ENCODE measurements around the gene MAST4. TPM values are rescaled to one million over a fixed set of nuclear protein-coding genes. Genes with fewer than 3 reads are reported as not detected.

Gene MAST4
- polyA plus RNA-seq, 1 experiment = 11.6 TPM

DNA sequence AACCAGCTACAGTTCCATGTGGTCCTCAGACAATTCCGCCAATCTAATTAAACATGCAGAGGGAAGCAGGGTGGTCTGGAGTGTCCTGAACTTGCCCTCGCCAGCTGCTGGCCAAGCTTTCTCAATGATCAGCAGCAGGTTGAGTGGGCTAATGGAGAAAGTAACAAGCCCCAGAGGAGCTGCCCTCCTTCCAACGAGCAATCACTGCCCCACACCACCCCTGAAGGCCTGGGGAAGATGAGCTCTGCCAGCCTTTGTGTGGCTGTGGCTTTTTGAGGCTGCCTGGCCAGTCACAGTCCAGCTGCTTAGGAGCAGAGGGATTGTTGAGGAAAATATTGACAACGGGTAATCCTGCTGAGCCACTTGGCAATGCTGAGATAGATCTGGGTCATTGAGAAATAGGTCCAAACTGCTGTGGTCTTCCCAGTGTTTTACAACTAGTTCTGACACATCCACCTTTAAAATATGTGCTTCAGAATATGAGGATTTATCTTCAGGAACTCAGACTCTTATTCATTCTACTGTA, 493.1 kb downstream of the MAST4 start:
- no peak overlapping the region for H3K4me3 ChIP-seq (ENCODE audit: low read depth, low read length)
- no peaks in the 10 kb centered on the region for H3K27me3 ChIP-seq (ENCODE audit: control insufficient read depth, insufficient read depth, low read length)
- CTCF ChIA-PET = interaction anchor here (0.9 kb wide), 1 partner anchor 77 kb away, joined by 3 read pairs; no protein-coding TSS in a partner anchor
- TF ChIP-seq CTCF (IDR thresholded peaks at IDR 0.05; ENCODE audit: low read depth, low read length) = no peak
- POLR2A ChIA-PET = no interaction called here
- peak overlapping the region; percentile 42 for H3K27ac ChIP-seq (ENCODE audit: low read depth, low read length)
- DNase-seq (ENCODE audit: low read depth, low spot score) = peak; percentile 8
- H3K9me3 ChIP-seq (ENCODE audit: control insufficient read depth, insufficient read depth, low read length) = no peaks in the 10 kb centered on the region

GRCh38 chr5:67090040-67090439, 493.8 kb downstream of the MAST4 start:
- POLR2A ChIA-PET = no interaction called here

GRCh38 chr5:67090593-67090992, 494.4 kb downstream of the MAST4 start:
- CTCF ChIA-PET = no interaction called here
- Histone ChIP-seq H3K27me3 (ENCODE audit: control insufficient read depth, insufficient read depth, low read length) (no peaks in the 10 kb centered on the region), H3K4me3 (ENCODE audit: low read depth, low read length) (no peak overlapping the region), H3K9me3 (ENCODE audit: control insufficient read depth, insufficient read depth, low read length) (no peaks in the 10 kb centered on the region), H3K27ac (ENCODE audit: low read depth, low read length) (no peak overlapping the region)
- POLR2A ChIA-PET = no interaction called here
- DNase-seq (ENCODE audit: low read depth, low spot score) = no peak
- no peak for TF ChIP-seq CTCF (IDR thresholded peaks at IDR 0.05; ENCODE audit: low read depth, low read length)

More at GRCh38 chr5:67090040-67090439, 493.8 kb downstream of the MAST4 start:
- no peak overlapping the region for H3K27ac ChIP-seq (ENCODE audit: low read depth, low read length)
- H3K27me3 ChIP-seq (ENCODE audit: control insufficient read depth, insufficient read depth, low read length) = no peaks in the 10 kb centered on the region
- CTCF ChIA-PET = no interaction called here
- H3K9me3 ChIP-seq (ENCODE audit: control insufficient read depth, insufficient read depth, low read length) = no peaks in the 10 kb centered on the region
- DNase-seq (ENCODE audit: low read depth, low spot score) = no peak
- no peak overlapping the region for H3K4me3 ChIP-seq (ENCODE audit: low read depth, low read length)
- no peak for TF ChIP-seq CTCF (IDR thresholded peaks at IDR 0.05; ENCODE audit: low read depth, low read length)

DNA sequence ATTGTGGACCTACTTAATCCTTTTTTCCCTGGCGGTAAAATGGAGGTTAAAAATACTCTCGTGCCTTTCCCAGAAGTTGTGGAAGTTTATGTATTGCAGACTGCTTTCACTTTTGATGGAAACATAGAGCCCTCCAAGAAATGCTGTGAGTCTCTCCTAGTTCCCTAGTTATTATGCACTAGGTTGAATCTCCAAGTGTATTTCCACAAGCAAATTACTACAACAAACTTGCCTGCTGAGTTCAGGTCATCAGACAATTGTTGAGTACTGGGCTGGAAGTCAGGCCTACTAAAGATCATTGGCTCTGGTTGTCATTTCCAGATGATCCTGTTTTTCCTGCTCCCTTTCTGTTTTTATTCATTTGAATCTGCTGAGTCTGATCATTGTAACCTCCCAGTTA, 496.3 kb downstream of the MAST4 start:
- CTCF ChIA-PET = no interaction called here

DNA sequence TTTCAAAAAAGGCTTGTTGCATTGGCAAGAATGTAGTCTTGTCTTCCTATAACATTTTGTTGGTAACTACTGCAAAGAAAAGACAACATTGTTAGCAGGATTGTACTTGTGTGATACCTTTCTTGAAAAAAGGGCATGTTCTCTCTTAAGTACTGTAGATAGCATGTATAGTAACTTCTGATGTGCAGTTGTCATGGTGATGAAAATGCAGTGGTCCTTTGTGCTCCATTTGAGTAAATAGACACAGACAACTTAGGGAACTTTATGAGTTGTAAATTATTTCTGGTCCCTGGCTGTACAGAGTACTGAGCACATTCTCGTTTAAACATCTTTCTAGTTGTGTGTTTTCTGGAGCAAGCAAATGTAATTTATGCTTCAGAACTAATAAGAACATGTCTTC, 497.1 kb downstream of the MAST4 start:
- DNase-seq (ENCODE audit: low read depth, low spot score) = no peak
- Histone ChIP-seq H3K27me3 (ENCODE audit: control insufficient read depth, insufficient read depth, low read length) (no peaks in the 10 kb centered on the region), H3K27ac (ENCODE audit: low read depth, low read length) (no peak overlapping the region), H3K9me3 (ENCODE audit: control insufficient read depth, insufficient read depth, low read length) (no peaks in the 10 kb centered on the region), H3K4me3 (ENCODE audit: low read depth, low read length) (no peak overlapping the region)
- POLR2A ChIA-PET = no interaction called here
- CTCF ChIA-PET = no interaction called here
- TF ChIP-seq CTCF (IDR thresholded peaks at IDR 0.05; ENCODE audit: low read depth, low read length) = no peak

More for the DNA sequence above, 496.3 kb downstream of the MAST4 start:
- no peaks in the 10 kb centered on the region for H3K27me3 ChIP-seq (ENCODE audit: control insufficient read depth, insufficient read depth, low read length)
- no peak overlapping the region; the same call in 1 of the 2 replicates for H3K4me3 ChIP-seq (ENCODE audit: low read depth, low read length)
- POLR2A ChIA-PET = no interaction called here
- no peak overlapping the region for H3K27ac ChIP-seq (ENCODE audit: low read depth, low read length)
- no peak for TF ChIP-seq CTCF (IDR thresholded peaks at IDR 0.05; ENCODE audit: low read depth, low read length)
- H3K9me3 ChIP-seq (ENCODE audit: control insufficient read depth, insufficient read depth, low read length) = no peaks in the 10 kb centered on the region
- DNase-seq (ENCODE audit: low read depth, low spot score) = no peak
